Stomach (tissue), 4 donors: ENCODE data around the gene WRAP53.

Experiments used
- EP300 ChIP-seq: sonication (generic); formaldehyde crosslinking; IDR thresholded peaks from one replicate; pipeline ENCODE4 v1.6.1; 2017; ENCODE audit warnings: antibody characterized with exemption
- POLR2A ChIP-seq, 4 donors: fragments of 450-650 bp; IDR thresholded peaks; one replicate each; pipeline ENCODE4 v1.6.1; 2016; ENCODE audit warnings: antibody characterized with exemption in 4 of 4, control low read depth in 2 of 4, mild to moderate bottlenecking in 1 of 4, moderate library complexity in 1 of 4
- POLR2AphosphoS5 ChIP-seq, 3 donors: sonication (generic); formaldehyde crosslinking; IDR thresholded peaks; one replicate each; pipeline ENCODE4 v1.6.1; 2016; ENCODE audit warnings: antibody characterized with exemption in 3 of 3
- TF ChIP-seq, protein P1 (sequence below), 7 experiments: fragments of 450-650 bp in 4 of 7; fragments of 200-600 bp in 3 of 7; sonication (generic) in 3 of 7; IDR thresholded peaks; one replicate each; pipeline ENCODE4 v1.5.1; 2016 to 2019; ENCODE audit warnings: antibody characterized with exemption in 7 of 7, control low read depth in 2 of 7, mild to moderate bottlenecking in 1 of 7

DNA sequence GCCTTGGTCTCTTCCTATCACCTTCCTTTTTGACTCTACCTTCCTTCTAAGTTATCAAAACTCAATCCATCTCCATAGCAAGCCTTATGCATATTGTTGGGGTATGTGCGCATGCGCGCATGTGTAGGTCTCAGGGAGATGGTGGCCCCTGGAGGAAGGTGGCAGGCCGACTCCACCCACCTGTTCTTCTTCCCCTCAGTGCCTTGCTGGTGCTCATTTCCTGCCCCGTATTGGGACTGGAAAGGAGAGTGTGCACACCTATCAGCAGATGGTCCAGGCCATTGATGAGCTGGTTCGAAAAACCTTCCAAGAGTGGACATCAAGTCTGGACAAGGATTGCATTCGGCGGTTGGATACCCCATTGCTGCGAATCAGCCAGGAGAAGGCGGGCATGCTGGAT is 54.5 kb downstream of the WRAP53 start:
- TF ChIP-seq, protein P1, sequence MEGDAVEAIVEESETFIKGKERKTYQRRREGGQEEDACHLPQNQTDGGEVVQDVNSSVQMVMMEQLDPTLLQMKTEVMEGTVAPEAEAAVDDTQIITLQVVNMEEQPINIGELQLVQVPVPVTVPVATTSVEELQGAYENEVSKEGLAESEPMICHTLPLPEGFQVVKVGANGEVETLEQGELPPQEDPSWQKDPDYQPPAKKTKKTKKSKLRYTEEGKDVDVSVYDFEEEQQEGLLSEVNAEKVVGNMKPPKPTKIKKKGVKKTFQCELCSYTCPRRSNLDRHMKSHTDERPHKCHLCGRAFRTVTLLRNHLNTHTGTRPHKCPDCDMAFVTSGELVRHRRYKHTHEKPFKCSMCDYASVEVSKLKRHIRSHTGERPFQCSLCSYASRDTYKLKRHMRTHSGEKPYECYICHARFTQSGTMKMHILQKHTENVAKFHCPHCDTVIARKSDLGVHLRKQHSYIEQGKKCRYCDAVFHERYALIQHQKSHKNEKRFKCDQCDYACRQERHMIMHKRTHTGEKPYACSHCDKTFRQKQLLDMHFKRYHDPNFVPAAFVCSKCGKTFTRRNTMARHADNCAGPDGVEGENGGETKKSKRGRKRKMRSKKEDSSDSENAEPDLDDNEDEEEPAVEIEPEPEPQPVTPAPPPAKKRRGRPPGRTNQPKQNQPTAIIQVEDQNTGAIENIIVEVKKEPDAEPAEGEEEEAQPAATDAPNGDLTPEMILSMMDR (IDR thresholded peaks at IDR 0.05): no peak
- no peak for TF ChIP-seq EP300
- no peak for TF ChIP-seq POLR2A (IDR thresholded peaks at IDR 0.05)
- no peak for TF ChIP-seq POLR2AphosphoS5 (IDR thresholded peaks at IDR 0.05)
